Measurements from ENCODE around the gene KIAA1958.

Gene KIAA1958

GRCh38 chr9:112473986-112474385 lies 12.6 kb upstream of the KIAA1958 start:
- TF ChIP-seq CTCF (IDR thresholded peaks at IDR 0.05; ENCODE audit: control insufficient read depth, insufficient read depth, low read depth, low read length, missing control alignments) = no peak
- DNase-seq (ENCODE audit: low read depth) = no peak
- no peak overlapping the region for H3K4me3 ChIP-seq (ENCODE audit: control insufficient read depth, low read depth, low read length)

GRCh38 chr9:112475318-112475717 lies 11.3 kb upstream of the KIAA1958 start:
- TF ChIP-seq CTCF (IDR thresholded peaks at IDR 0.05; ENCODE audit: control insufficient read depth, insufficient read depth, low read depth, low read length, missing control alignments) = no peak
- no peak for DNase-seq (ENCODE audit: low read depth)
- no peak overlapping the region for H3K4me3 ChIP-seq (ENCODE audit: control insufficient read depth, low read depth, low read length)

- TF ChIP-seq CTCF (IDR thresholded peaks at IDR 0.05; ENCODE audit: control insufficient read depth, insufficient read depth, low read depth, low read length, missing control alignments) = no peak
- H3K4me3 ChIP-seq (ENCODE audit: control insufficient read depth, low read depth, low read length) = no peak overlapping the region
- no peak for DNase-seq (ENCODE audit: low read depth)
Measured at GRCh38 chr9:112477330-112477729, 9.3 kb upstream of the KIAA1958 start.

GRCh38 chr9:112479221-112479620 lies 7.4 kb upstream of the KIAA1958 start:
- DNase-seq (ENCODE audit: low read depth) = no peak
- TF ChIP-seq CTCF (IDR thresholded peaks at IDR 0.05; ENCODE audit: control insufficient read depth, insufficient read depth, low read depth, low read length, missing control alignments) = no peak
- no peak overlapping the region for H3K4me3 ChIP-seq (ENCODE audit: control insufficient read depth, low read depth, low read length)

GRCh38 chr9:112484607-112485006 lies 2.0 kb upstream of the KIAA1958 start:
- H3K4me3 ChIP-seq (ENCODE audit: control insufficient read depth, low read depth, low read length) = no peak overlapping the region
- no peak for DNase-seq (ENCODE audit: low read depth)
- TF ChIP-seq CTCF (IDR thresholded peaks at IDR 0.05; ENCODE audit: control insufficient read depth, insufficient read depth, low read depth, low read length, missing control alignments) = no peak

GRCh38 chr9:112485574-112485973 lies 1.1 kb upstream of the KIAA1958 start:
- DNase-seq (ENCODE audit: low read depth) = no peak
- H3K4me3 ChIP-seq (ENCODE audit: control insufficient read depth, low read depth, low read length) = no peak overlapping the region
- no peak for TF ChIP-seq CTCF (IDR thresholded peaks at IDR 0.05; ENCODE audit: control insufficient read depth, insufficient read depth, low read depth, low read length, missing control alignments)
